HEK293 (cell line): ENCODE results near the gene KLHL12.

Source experiments
- EGR2 ChIP-seq: fragments of 450-650 bp; formaldehyde crosslinking; IDR thresholded peaks from 2 replicates; pipeline ENCODE4 v1.5.1; 2016; ENCODE audit warnings: low read depth, missing biosample characterization, missing genetic modification characterization
- HOXD13 ChIP-seq: sonication (generic); formaldehyde crosslinking; IDR thresholded peaks from 2 replicates; pipeline ENCODE4 v1.8.0; 2022; ENCODE audit warnings: missing genetic modification reagents, borderline replicate concordance
- MYNN ChIP-seq: fragments of 450-650 bp; formaldehyde crosslinking; IDR thresholded peaks from 2 replicates; pipeline ENCODE4 v1.5.1; 2016; ENCODE audit warnings: missing biosample characterization, missing genetic modification characterization, borderline replicate concordance
- MZF1 ChIP-seq: fragments of 450-650 bp; formaldehyde crosslinking; IDR thresholded peaks from 2 replicates; pipeline ENCODE4 v1.5.1; 2017; ENCODE audit warnings: missing biosample characterization, missing genetic modification characterization, borderline replicate concordance
- PRDM6 ChIP-seq: fragments of 450-650 bp; formaldehyde crosslinking; IDR thresholded peaks from 2 replicates; pipeline ENCODE4 v1.5.1; 2017; ENCODE audit warnings: missing biosample characterization, missing genetic modification characterization
- SP7 ChIP-seq: fragments of 450-650 bp; formaldehyde crosslinking; IDR thresholded peaks from 2 replicates; pipeline ENCODE4 v1.5.1; 2016; ENCODE audit warnings: missing biosample characterization, missing genetic modification characterization
- ZBTB44 ChIP-seq: fragments of 450-650 bp; IDR thresholded peaks from 2 replicates; pipeline ENCODE4 v1.5.1; 2018; ENCODE audit warnings: missing biosample characterization, mild to moderate bottlenecking, missing genetic modification characterization
- ZIC2 ChIP-seq: fragments of 450-650 bp; formaldehyde crosslinking; IDR thresholded peaks from 2 replicates; pipeline ENCODE4 v1.5.1; 2016; ENCODE audit warnings: missing biosample characterization, missing genetic modification characterization
- ZNF114 ChIP-seq: fragments of 450-650 bp; formaldehyde crosslinking; IDR thresholded peaks from 2 replicates; pipeline ENCODE4 v1.5.0; 2017; ENCODE audit warnings: missing biosample characterization, missing genetic modification characterization
- ZNF146 ChIP-seq: fragments of 450-650 bp; formaldehyde crosslinking; IDR thresholded peaks from 2 replicates; pipeline ENCODE4 v1.5.1; 2016; ENCODE audit warnings: missing biosample characterization, missing genetic modification characterization
- ZNF248 ChIP-seq: fragments of 450-650 bp; formaldehyde crosslinking; IDR thresholded peaks from 2 replicates; pipeline ENCODE4 v1.5.1; 2017; ENCODE audit warnings: missing biosample characterization, missing genetic modification characterization
- ZNF26 ChIP-seq: fragments of 450-650 bp; formaldehyde crosslinking; IDR thresholded peaks from 2 replicates; pipeline ENCODE4 v1.5.1; 2016; ENCODE audit warnings: missing biosample characterization, missing genetic modification characterization
- ZNF280C ChIP-seq: fragments of 450-650 bp; formaldehyde crosslinking; IDR thresholded peaks from 2 replicates; pipeline ENCODE4 v1.5.1; 2016; ENCODE audit warnings: missing biosample characterization, missing genetic modification characterization
- ZNF280D ChIP-seq: fragments of 450-650 bp; formaldehyde crosslinking; IDR thresholded peaks from 2 replicates; pipeline ENCODE4 v1.5.1; 2016; ENCODE audit warnings: missing biosample characterization, missing genetic modification characterization
- ZNF433 ChIP-seq: fragments of 450-650 bp; formaldehyde crosslinking; IDR thresholded peaks from 2 replicates; pipeline ENCODE4 v1.5.1; 2016; ENCODE audit warnings: missing biosample characterization, missing genetic modification characterization, low read depth
- ZNF514 ChIP-seq: fragments of 450-650 bp; formaldehyde crosslinking; IDR thresholded peaks from 2 replicates; pipeline ENCODE4 v1.5.1; 2016; ENCODE audit warnings: missing biosample characterization, missing genetic modification characterization
- ZNF521 ChIP-seq: fragments of 450-650 bp; formaldehyde crosslinking; IDR thresholded peaks from 2 replicates; pipeline ENCODE4 v1.5.1; 2017; ENCODE audit warnings: missing biosample characterization, mild to moderate bottlenecking, missing genetic modification characterization
- ZNF610 ChIP-seq: fragments of 450-650 bp; formaldehyde crosslinking; IDR thresholded peaks from 2 replicates; pipeline ENCODE4 v1.5.1; 2016; ENCODE audit warnings: missing biosample characterization, missing genetic modification characterization, borderline replicate concordance
- ZNF645 ChIP-seq: fragments of 450-650 bp; formaldehyde crosslinking; IDR thresholded peaks from 2 replicates; pipeline ENCODE4; 2016; ENCODE audit warnings: missing biosample characterization, missing genetic modification characterization
- ZNF701 ChIP-seq: fragments of 450-650 bp; formaldehyde crosslinking; IDR thresholded peaks from 2 replicates; pipeline ENCODE4 v1.5.1; 2016; ENCODE audit warnings: missing biosample characterization, missing genetic modification characterization
- ZNF792 ChIP-seq: fragments of 450-650 bp; formaldehyde crosslinking; IDR thresholded peaks from 2 replicates; pipeline ENCODE4 v1.5.1; 2016; ENCODE audit warnings: missing biosample characterization, missing genetic modification characterization
- TF ChIP-seq, protein P1 (sequence below): sonication (generic); formaldehyde crosslinking; IDR thresholded peaks from 2 replicates; pipeline ENCODE4 v1.8.1; 2022; ENCODE audit warnings: mild to moderate bottlenecking, moderate library complexity, missing genetic modification reagents
- TF ChIP-seq, protein P2 (sequence below): fragments of 450-650 bp; formaldehyde crosslinking; IDR thresholded peaks from 2 replicates; pipeline ENCODE4 v1.5.1; 2016; ENCODE audit warnings: missing biosample characterization, missing genetic modification characterization

The KLHL12 gene

GRCh38 chr1:202926581-202927491, at the start of gene KLHL12 (continued):
- TF ChIP-seq SP7 (tag by site-specific recombination) (peak; percentile 91), ZNF280C (no peak), ZNF433 (tag by site-specific recombination) (no peak), ZNF280D (tag by site-specific recombination) (peak; percentile 10; the same call in 1 of the 2 replicates), ZNF701 (tag by site-specific recombination) (no peak), PRDM6 (0 out of 2 replicates have a peak, but pooled peaks have one; percentile 9), MZF1 (tag by site-specific recombination) (peak; percentile 99), ZIC2 (tag by site-specific recombination) (peak; percentile 32), ZNF114 (tag by site-specific recombination) (no peak), ZNF792 (tag by site-specific recombination) (peak; percentile 47; the same call in 1 of the 2 replicates), ZNF521 (tag by site-specific recombination) (no peak), ZBTB44 (tag by site-specific recombination) (peak; percentile 49; the same call in 1 of the 2 replicates), ZNF248 (tag by site-specific recombination) (no peak), ZNF26 (tag by site-specific recombination) (no peak), ZNF146 (peak; percentile 27; the same call in 1 of the 2 replicates), EGR2 (tag by site-specific recombination) (peak; percentile 53), HOXD13 (CRISPR knock-in tag) (no peak), ZNF610 (tag by site-specific recombination) (peak; percentile 78; the same call in 1 of the 2 replicates), MYNN (tag by site-specific recombination) (no peak), ZNF514 (tag by site-specific recombination) (no peak), ZNF645 (tag by site-specific recombination) (no peak)
- TF ChIP-seq, protein P1, sequence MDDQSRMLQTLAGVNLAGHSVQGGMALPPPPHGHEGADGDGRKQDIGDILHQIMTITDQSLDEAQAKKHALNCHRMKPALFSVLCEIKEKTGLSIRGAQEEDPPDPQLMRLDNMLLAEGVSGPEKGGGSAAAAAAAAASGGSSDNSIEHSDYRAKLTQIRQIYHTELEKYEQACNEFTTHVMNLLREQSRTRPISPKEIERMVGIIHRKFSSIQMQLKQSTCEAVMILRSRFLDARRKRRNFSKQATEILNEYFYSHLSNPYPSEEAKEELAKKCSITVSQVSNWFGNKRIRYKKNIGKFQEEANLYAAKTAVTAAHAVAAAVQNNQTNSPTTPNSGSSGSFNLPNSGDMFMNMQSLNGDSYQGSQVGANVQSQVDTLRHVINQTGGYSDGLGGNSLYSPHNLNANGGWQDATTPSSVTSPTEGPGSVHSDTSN (CRISPR knock-in tag) = 0 out of 2 replicates have a peak, but pooled peaks have one; percentile 72
- TF ChIP-seq, protein P2, sequence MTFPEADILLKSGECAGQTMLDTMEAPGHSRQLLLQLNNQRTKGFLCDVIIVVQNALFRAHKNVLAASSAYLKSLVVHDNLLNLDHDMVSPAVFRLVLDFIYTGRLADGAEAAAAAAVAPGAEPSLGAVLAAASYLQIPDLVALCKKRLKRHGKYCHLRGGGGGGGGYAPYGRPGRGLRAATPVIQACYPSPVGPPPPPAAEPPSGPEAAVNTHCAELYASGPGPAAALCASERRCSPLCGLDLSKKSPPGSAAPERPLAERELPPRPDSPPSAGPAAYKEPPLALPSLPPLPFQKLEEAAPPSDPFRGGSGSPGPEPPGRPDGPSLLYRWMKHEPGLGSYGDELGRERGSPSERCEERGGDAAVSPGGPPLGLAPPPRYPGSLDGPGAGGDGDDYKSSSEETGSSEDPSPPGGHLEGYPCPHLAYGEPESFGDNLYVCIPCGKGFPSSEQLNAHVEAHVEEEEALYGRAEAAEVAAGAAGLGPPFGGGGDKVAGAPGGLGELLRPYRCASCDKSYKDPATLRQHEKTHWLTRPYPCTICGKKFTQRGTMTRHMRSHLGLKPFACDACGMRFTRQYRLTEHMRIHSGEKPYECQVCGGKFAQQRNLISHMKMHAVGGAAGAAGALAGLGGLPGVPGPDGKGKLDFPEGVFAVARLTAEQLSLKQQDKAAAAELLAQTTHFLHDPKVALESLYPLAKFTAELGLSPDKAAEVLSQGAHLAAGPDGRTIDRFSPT (tag by site-specific recombination) = peak; percentile 83
